ENCODE data around the gene ISCU. TPM values are rescaled to one million over a fixed set of nuclear protein-coding genes. Genes with fewer than 3 reads are reported as not detected.

ISCU gene
- total RNA-seq, 1 donor from 2014 or later: 134 TPM

- DNase-seq (ENCODE audit: low read depth): no peak
- TF ChIP-seq, protein P1, sequence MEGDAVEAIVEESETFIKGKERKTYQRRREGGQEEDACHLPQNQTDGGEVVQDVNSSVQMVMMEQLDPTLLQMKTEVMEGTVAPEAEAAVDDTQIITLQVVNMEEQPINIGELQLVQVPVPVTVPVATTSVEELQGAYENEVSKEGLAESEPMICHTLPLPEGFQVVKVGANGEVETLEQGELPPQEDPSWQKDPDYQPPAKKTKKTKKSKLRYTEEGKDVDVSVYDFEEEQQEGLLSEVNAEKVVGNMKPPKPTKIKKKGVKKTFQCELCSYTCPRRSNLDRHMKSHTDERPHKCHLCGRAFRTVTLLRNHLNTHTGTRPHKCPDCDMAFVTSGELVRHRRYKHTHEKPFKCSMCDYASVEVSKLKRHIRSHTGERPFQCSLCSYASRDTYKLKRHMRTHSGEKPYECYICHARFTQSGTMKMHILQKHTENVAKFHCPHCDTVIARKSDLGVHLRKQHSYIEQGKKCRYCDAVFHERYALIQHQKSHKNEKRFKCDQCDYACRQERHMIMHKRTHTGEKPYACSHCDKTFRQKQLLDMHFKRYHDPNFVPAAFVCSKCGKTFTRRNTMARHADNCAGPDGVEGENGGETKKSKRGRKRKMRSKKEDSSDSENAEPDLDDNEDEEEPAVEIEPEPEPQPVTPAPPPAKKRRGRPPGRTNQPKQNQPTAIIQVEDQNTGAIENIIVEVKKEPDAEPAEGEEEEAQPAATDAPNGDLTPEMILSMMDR (IDR thresholded peaks at IDR 0.05; ENCODE audit: insufficient read depth, low read length, poor library complexity, severe bottlenecking): no peak
- H3K27me3 ChIP-seq (ENCODE audit: control insufficient read depth, insufficient read depth, low read length): no peaks in the 10 kb centered on the region
These were observed 51.2 kb downstream of the ISCU start for GRCh38 chr12:108613548-108613947.

GRCh38 chr12:108614041-108614440 lies 51.6 kb downstream of the ISCU start:
- H3K36me3 ChIP-seq (ENCODE audit: control insufficient read depth, insufficient read depth, low read length): no peaks in the 10 kb centered on the region
- no peaks in the 10 kb centered on the region for H3K27me3 ChIP-seq (ENCODE audit: control insufficient read depth, insufficient read depth, low read length)
- TF ChIP-seq, protein P1 (IDR thresholded peaks at IDR 0.05; ENCODE audit: insufficient read depth, low read length, poor library complexity, severe bottlenecking): no peak
- no peak overlapping the region for H3K4me3 ChIP-seq (ENCODE audit: low read depth, low read length)
- no peak for DNase-seq (ENCODE audit: low read depth)

More at GRCh38 chr12:108613548-108613947, 51.2 kb downstream of the ISCU start:
- Histone ChIP-seq H3K4me3 (ENCODE audit: low read depth, low read length) (no peak overlapping the region), H3K36me3 (ENCODE audit: control insufficient read depth, insufficient read depth, low read length) (no peaks in the 10 kb centered on the region)

DNA sequence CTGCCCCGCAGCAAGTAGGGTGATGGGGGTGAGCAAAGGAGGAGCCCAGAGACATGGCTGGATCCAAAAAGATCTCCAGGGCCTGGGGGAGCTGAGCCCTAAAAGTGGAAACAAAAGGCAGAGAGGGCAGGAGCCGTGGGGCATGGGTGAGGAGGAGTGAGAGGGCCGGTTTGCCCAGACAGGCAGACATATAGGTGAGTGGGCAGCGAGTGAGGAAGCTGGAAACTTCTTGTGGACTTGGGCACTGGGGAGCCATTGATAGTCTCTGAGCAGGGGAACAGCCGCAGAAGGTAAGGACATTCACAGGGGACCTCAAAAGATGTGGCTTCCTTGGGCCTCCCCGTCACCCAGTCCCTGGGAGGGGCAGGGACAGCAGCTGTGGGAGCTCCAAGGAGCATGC lies 52.2 kb downstream of the ISCU start:
- no peaks in the 10 kb centered on the region for H3K36me3 ChIP-seq (ENCODE audit: control insufficient read depth, insufficient read depth, low read length)
- TF ChIP-seq, protein P1 (IDR thresholded peaks at IDR 0.05; ENCODE audit: insufficient read depth, low read length, poor library complexity, severe bottlenecking): no peak
- H3K4me3 ChIP-seq (ENCODE audit: low read depth, low read length): no peak overlapping the region
- no peak for DNase-seq (ENCODE audit: low read depth)
- no peaks in the 10 kb centered on the region for H3K27me3 ChIP-seq (ENCODE audit: control insufficient read depth, insufficient read depth, low read length)

DNA sequence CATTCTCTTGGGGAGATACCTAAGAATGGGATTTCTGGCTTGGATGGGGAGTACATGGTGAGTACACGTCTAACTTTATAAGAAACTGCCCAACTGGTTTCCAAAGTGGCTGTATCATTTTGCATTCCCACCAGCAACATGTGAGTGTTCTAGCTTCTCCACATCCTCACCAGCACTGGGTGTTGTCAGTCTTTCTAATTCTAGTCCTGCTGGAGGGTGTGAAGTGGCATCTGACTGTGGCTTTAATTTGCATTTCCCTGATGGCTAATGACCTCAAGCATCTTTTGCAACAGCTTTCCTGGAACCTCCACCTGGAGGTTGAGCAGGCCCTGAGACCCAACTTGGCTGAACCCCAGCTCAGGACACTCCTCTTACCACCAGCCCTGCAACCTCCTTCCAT lies 53.5 kb downstream of the ISCU start:
- TF ChIP-seq, protein P1 (IDR thresholded peaks at IDR 0.05; ENCODE audit: insufficient read depth, low read length, poor library complexity, severe bottlenecking): no peak
- no peak for DNase-seq (ENCODE audit: low read depth)
- Histone ChIP-seq H3K27me3 (ENCODE audit: control insufficient read depth, insufficient read depth, low read length) (no peaks in the 10 kb centered on the region), H3K36me3 (ENCODE audit: control insufficient read depth, insufficient read depth, low read length) (no peaks in the 10 kb centered on the region), H3K4me3 (ENCODE audit: low read depth, low read length) (no peak overlapping the region)

GRCh38 chr12:108616359-108616758 lies 54.0 kb downstream of the ISCU start:
- TF ChIP-seq, protein P1 (IDR thresholded peaks at IDR 0.05; ENCODE audit: insufficient read depth, low read length, poor library complexity, severe bottlenecking): no peak
- Histone ChIP-seq H3K36me3 (ENCODE audit: control insufficient read depth, insufficient read depth, low read length) (no peaks in the 10 kb centered on the region), H3K27me3 (ENCODE audit: control insufficient read depth, insufficient read depth, low read length) (no peaks in the 10 kb centered on the region), H3K4me3 (ENCODE audit: low read depth, low read length) (no peak overlapping the region)
- no peak for DNase-seq (ENCODE audit: low read depth)
